ENCODE results near the gene FAM83F. TPM values are rescaled to one million over a fixed set of nuclear protein-coding genes. Genes with fewer than 3 reads are reported as not detected.
A peak's percentile ranks its signal among the peaks of the same experiment; 100 is the strongest.

FAM83F gene
- total and polyA plus RNA-seq, 2 donors (not counting 1 experiment from before 2014, with no cell fraction given), result 0.10 TPM; not detected in 1

DNA sequence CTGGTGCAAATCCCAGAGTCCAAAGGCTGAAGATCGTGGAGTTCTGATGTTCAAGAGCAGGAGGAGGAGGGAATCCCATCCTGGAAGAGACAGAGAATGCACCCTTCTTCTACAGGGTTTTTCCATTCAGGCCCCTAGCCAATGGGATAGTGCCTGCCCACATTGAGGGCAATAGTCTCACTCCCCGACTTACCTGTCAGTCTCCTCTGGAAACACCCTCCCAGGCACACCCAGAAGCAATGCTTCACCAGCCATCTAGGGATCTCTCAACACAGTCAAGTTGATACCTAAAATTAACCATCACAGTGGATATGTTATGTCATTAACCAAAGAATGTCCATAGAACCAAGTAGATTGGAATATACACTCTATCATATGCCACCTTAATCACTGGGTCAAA, 72.9 kb downstream of the FAM83F start:
- POLR2A ChIA-PET, result interaction anchor here (1.2 kb wide), 1 partner anchor 23 kb away, joined by 3 read pairs; no protein-coding TSS in a partner anchor
- Histone ChIP-seq H3K27ac (ENCODE audit: low read length in 2 of 2) (no peak overlapping the region), H3K4me1 (ENCODE audit: control insufficient read depth in 2 of 2, insufficient read depth in 2 of 2, low read length in 2 of 2) (peaks cover 40 to 41% of the 10 kb centered on the region in 2 donors), H3K36me3 (replicated peaks in 1 of 2; ENCODE audit: control extremely low read depth in 1 of 2, control insufficient read depth in 1 of 2, extremely low read depth in 1 of 2, insufficient read depth in 2 of 2, low read length in 1 of 2) (peaks cover 3 to 10% of the 10 kb centered on the region in 2 experiments), H2AFZ (ENCODE audit: insufficient read depth, low read depth, low read length, poor library complexity, severe bottlenecking) (no peak overlapping the region), H3K79me2 (ENCODE audit: control insufficient read depth, insufficient read depth, low read length) (peaks cover 100% of the 10 kb centered on the region), H3K4me2 (replicated peaks; ENCODE audit: low read depth, low read length, poor library complexity, severe bottlenecking) (no peak overlapping the region), H3K27me3 (replicated peaks in 1 of 4; ENCODE audit: control extremely low read depth in 1 of 4, control insufficient read depth in 3 of 4, insufficient read depth in 4 of 4, low read length in 3 of 4) (no peaks in the 10 kb centered on the region), H3K4me3 (ENCODE audit: control extremely low read depth in 1 of 5, extremely low read depth in 1 of 5, insufficient read depth in 1 of 5, low read depth in 2 of 5, low read length in 4 of 5) (no peak overlapping the region), H3K9ac (ENCODE audit: low read length) (no peak overlapping the region), H3K9me3 (ENCODE audit: control extremely low read depth in 1 of 3, control insufficient read depth in 2 of 3, insufficient read depth in 1 of 3, low read length in 2 of 3) (no peaks in the 10 kb centered on the region), H4K20me1 (ENCODE audit: control insufficient read depth, insufficient read depth, low read length, poor library complexity, severe bottlenecking) (peaks cover 100% of the 10 kb centered on the region)
- intact Hi-C loops (cut with micrococcal nuclease), result no loop called here
- Mint-ChIP-seq H3K27me3 (no peaks in the 10 kb centered on the region), H3K27ac (peak overlapping the region; percentile 35), H3K4me3 (no peak overlapping the region), H3K4me1 (peaks cover 68% of the 10 kb centered on the region), H3K9me3 (ENCODE audit: insufficient read depth) (no peaks in the 10 kb centered on the region)
- DNase-seq (no peak), ATAC-seq (ENCODE audit: low read depth) (no peak)
- WGBS (ENCODE audit: insufficient coverage), result 100% methylated on average over 1 of the region's 2 CpGs
- CTCF ChIA-PET, result no interaction called here
- TF ChIP-seq, protein P1, sequence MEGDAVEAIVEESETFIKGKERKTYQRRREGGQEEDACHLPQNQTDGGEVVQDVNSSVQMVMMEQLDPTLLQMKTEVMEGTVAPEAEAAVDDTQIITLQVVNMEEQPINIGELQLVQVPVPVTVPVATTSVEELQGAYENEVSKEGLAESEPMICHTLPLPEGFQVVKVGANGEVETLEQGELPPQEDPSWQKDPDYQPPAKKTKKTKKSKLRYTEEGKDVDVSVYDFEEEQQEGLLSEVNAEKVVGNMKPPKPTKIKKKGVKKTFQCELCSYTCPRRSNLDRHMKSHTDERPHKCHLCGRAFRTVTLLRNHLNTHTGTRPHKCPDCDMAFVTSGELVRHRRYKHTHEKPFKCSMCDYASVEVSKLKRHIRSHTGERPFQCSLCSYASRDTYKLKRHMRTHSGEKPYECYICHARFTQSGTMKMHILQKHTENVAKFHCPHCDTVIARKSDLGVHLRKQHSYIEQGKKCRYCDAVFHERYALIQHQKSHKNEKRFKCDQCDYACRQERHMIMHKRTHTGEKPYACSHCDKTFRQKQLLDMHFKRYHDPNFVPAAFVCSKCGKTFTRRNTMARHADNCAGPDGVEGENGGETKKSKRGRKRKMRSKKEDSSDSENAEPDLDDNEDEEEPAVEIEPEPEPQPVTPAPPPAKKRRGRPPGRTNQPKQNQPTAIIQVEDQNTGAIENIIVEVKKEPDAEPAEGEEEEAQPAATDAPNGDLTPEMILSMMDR (IDR thresholded peaks at IDR 0.05), result no peak
- TF ChIP-seq EZH2 (IDR thresholded peaks at IDR 0.05; ENCODE audit: borderline replicate concordance, insufficient read depth, low read depth, low read length, poor library complexity, severe bottlenecking), result no peak

- ATAC-seq (ENCODE audit: low read depth) (no peak), DNase-seq (no peak)
- H3K27ac ChIP-seq (ENCODE audit: low read length in 2 of 2), result peak overlapping the region in 1 of 2 donors; percentile 5
- H3K9me3 Mint-ChIP-seq (ENCODE audit: insufficient read depth), result no peaks in the 10 kb centered on the region
- H3K4me2 ChIP-seq (replicated peaks; ENCODE audit: low read depth, low read length, poor library complexity, severe bottlenecking), result no peak overlapping the region
- POLR2A ChIA-PET, result no interaction called here
- H3K9ac ChIP-seq (ENCODE audit: low read length), result no peak overlapping the region
- H3K4me3 Mint-ChIP-seq, result no peak overlapping the region
- peaks cover 98% of the 10 kb centered on the region for H4K20me1 ChIP-seq (ENCODE audit: control insufficient read depth, insufficient read depth, low read length, poor library complexity, severe bottlenecking)
- H3K4me1 Mint-ChIP-seq, result peaks cover 69% of the 10 kb centered on the region
- peaks cover 100% of the 10 kb centered on the region for H3K79me2 ChIP-seq (ENCODE audit: control insufficient read depth, insufficient read depth, low read length)
- no peak overlapping the region for H3K4me3 ChIP-seq (ENCODE audit: control extremely low read depth in 1 of 5, extremely low read depth in 1 of 5, insufficient read depth in 1 of 5, low read depth in 2 of 5, low read length in 4 of 5)
- H2AFZ ChIP-seq (ENCODE audit: insufficient read depth, low read depth, low read length, poor library complexity, severe bottlenecking), result no peak overlapping the region
- intact Hi-C loops (cut with micrococcal nuclease), result no loop called here
- H3K9me3 ChIP-seq (ENCODE audit: control extremely low read depth in 1 of 3, control insufficient read depth in 2 of 3, insufficient read depth in 1 of 3, low read length in 2 of 3), result no peaks in the 10 kb centered on the region
- H3K27me3 Mint-ChIP-seq, result no peaks in the 10 kb centered on the region
- no peaks in the 10 kb centered on the region for H3K27me3 ChIP-seq (replicated peaks in 1 of 4; ENCODE audit: control extremely low read depth in 1 of 4, control insufficient read depth in 3 of 4, insufficient read depth in 4 of 4, low read length in 3 of 4)
- CTCF ChIA-PET, result interaction anchor here (0.9 to 1.1 kb wide), 2 partner anchors 15 to 53 kb away, joined by 3 read pairs; no protein-coding TSS in a partner anchor
- no peak overlapping the region for H3K27ac Mint-ChIP-seq
- TF ChIP-seq, protein P1 (IDR thresholded peaks at IDR 0.05), result no peak
- no peak for TF ChIP-seq EZH2 (IDR thresholded peaks at IDR 0.05; ENCODE audit: borderline replicate concordance, insufficient read depth, low read depth, low read length, poor library complexity, severe bottlenecking)
- peaks cover 2 to 10% of the 10 kb centered on the region in 2 experiments for H3K36me3 ChIP-seq (replicated peaks in 1 of 2; ENCODE audit: control extremely low read depth in 1 of 2, control insufficient read depth in 1 of 2, extremely low read depth in 1 of 2, insufficient read depth in 2 of 2, low read length in 1 of 2)
- peaks cover 33 to 42% of the 10 kb centered on the region in 2 donors for H3K4me1 ChIP-seq (ENCODE audit: control insufficient read depth in 2 of 2, insufficient read depth in 2 of 2, low read length in 2 of 2)
These were observed 75.9 kb downstream of the FAM83F start for GRCh38 chr22:40070701-40071100.
